Motor neuron (in vitro differentiated cells): ENCODE measurements around the gene E2F1. TPM values are rescaled to one million over a fixed set of nuclear protein-coding genes. Genes with fewer than 3 reads are reported as not detected.
A peak's percentile ranks its signal among the peaks of the same experiment; 100 is the strongest.

Experiments
- ATAC-seq, 8 experiments: fragments of 200-7000 bp; cut with Tn5 transposase; replicated peaks in 6 of 8; 2 replicates each; pipeline ENCODE4 v1.8.0; 2021; ENCODE audit warnings: mild to moderate bottlenecking in 8 of 8, moderate library complexity in 8 of 8
- H3K27ac ChIP-seq, 2 donors: fragments of 250-450 bp; sonication (Bioruptor Pico); 2 replicates each; pipeline ENCODE4 v1.9.0; 2021; ENCODE audit warnings: antibody characterized with exemption in 2 of 2, mild to moderate bottlenecking in 2 of 2, moderate library complexity in 1 of 2
- H3K4me1 ChIP-seq, 2 donors: fragments of 250-450 bp; sonication (Bioruptor Pico); replicated peaks in 1 of 2; 2 replicates each; pipeline ENCODE4 v1.6.1; 2021; ENCODE audit warnings: antibody characterized with exemption in 2 of 2, mild to moderate bottlenecking in 2 of 2, moderate library complexity in 1 of 2
- H3K4me3 ChIP-seq, 5 donors: fragments of 250-450 bp; sonication (Bioruptor Pico); 2 replicates each; pipeline ENCODE4 v1.9.0; 2021; ENCODE audit warnings: antibody characterized with exemption in 5 of 5, mild to moderate bottlenecking in 5 of 5, moderate library complexity in 4 of 5
- whole genome bisulfite sequencing, 10 experiments: fragments of 450-650 bp; shearing (Covaris generic); methylation state at CpG; one replicate each; pipeline ENCODE4 v1.0.0; 2022; 5-methylcytosine and 5-hydroxymethylcytosine counted together
- in situ Hi-C, 9 experiments: fragments of 400-800 bp; cut with MboI; loops; one replicate each; pipeline ENCODE4 v1.15.0; 2021; ENCODE audit warnings: low sequenced_read_pairs in 9 of 9, low pct_unique_long_range_greater_than_20kb in 2 of 9; ENCODE audit not compliant: unreplicated experiment in 9 of 9
- total RNA-seq, 8 experiments: library from RNA; unstranded; fragments of 300-600 nt; gene quantifications; 2 replicates each; pipeline versions ENCODE4 v1.2.3 to v1.2.4, GENCODE V29; 2022

Gene E2F1
- total RNA-seq, 8 experiments from 2014 or later: 0.86 to 31.2 (median 2.2) TPM

DNA sequence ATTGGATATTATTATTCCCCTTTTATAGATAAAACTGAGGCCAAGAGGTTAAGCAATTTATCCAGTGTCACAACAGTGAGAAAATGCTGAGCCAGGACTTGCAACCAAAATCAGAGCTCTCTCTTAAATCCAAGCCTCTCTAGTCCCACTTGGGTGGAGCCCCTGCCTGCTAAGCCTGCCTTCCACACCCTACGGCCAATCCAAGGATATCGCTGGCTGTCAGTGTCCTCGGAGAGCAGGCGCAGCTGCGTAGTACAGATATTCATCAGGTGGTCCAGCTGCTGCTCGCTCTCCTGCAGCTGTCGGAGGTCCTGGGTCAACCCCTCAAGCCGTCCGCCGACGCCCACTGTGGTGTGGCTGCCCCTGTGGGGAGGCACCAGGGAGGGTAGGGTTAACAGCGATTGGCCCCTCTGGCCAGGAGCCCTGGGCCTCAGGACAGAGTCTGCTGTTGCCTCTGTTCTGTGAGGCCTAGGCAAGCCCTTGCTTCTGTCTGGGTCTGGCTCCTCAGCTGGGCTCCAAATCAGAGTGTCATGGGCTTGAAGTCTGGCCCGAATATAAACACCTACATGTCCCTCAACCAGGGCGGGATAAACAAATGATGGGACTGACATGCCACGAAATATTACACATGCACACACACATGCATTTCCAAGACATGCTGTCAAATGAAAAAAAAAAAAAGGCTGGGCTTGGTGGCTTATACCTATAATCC lies 8.0 kb downstream of the E2F1 start:
- no peak overlapping the region for H3K4me3 ChIP-seq
- ATAC-seq: peak in 3 of 8 experiments; percentile 1 to 6 (median 2)
- H3K4me1 ChIP-seq: peaks cover 17 to 20% of the 10 kb centered on the region in 2 donors
- WGBS, 10 experiments: 44 to 100% (median 90%) methylated on average over 1 to 8 of the region's 15 CpGs; no CpG with 5 or more reads in 5 of the 10 experiments
- in situ Hi-C loops: no loop called here
- H3K27ac ChIP-seq: no peak overlapping the region

DNA sequence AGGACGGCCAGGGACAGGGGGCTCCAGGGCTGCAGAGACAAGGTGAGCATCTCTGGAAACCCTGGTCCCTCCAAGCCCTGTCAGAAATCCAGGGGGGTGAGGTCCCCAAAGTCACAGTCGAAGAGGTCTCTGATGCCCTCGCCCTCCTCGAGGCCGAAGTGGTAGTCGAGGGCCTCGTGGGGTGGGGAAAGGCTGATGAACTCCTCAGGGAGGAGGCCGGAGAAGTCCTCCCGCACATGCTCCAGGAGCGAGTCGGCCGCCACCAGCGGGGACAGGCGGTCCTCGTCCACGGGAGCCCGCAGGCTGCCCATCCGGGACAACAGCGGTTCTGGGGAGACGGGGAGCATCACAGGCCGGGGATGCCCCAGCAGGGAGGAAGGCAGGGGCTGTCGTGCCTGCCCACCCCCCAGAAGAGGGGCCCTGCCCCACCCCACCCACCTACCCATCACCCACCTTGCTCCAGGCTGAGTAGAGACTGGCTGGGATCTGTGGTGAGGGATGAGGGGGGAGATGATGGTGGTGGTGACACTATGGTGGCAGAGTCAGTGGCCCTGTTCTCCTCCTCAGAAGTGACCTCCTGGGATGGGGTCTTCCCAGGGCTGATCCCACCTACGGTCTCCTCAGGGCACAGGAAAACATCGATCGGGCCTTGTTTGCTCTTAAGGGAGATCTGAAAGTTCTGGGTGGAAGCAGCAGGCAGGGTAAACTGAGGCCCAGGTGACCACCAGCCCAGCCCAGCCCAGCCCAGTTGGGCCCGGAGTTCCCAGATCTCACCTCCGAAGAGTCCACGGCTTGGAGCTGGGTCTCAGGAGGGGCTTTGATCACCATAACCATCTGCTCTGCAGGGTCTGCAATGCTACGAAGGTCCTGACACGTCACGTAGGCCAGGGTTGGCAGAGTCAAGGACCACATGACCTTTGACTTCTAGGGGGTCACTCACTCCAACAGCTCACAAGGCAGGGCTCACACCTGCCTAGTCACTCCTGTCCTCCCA lies 9.2 kb downstream of the E2F1 start:
- WGBS, 10 experiments: 80 to 100% (median 100%) methylated on average over 1 to 7 of the region's 31 CpGs; no CpG with 5 or more reads in 3 of the 10 experiments
- in situ Hi-C loops: no loop called here
- no peak for ATAC-seq
- H3K27ac ChIP-seq: no peak overlapping the region
- peaks cover 24 to 29% of the 10 kb centered on the region in 2 donors for H3K4me1 ChIP-seq
- no peak overlapping the region for H3K4me3 ChIP-seq

DNA sequence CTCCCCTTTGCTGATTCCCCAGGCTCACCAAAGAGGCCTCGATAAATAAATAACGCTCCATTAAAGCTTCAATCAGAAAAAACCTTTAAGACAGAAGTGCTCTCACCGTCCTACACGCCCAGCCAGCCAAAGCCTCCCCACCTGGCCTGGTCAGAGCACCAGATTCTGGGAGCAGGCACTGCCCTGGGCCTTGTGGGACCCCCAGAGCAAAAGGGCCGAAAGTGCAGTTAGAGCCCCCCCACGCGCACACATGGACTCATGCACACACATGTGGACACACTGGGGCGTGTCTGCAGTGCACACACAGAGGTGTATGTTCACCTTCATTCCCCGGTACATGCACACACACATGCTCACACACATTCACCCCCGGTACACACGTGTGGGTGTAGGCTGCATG lies 10.1 kb downstream of the E2F1 start:
- H3K27ac ChIP-seq: no peak overlapping the region

DNA sequence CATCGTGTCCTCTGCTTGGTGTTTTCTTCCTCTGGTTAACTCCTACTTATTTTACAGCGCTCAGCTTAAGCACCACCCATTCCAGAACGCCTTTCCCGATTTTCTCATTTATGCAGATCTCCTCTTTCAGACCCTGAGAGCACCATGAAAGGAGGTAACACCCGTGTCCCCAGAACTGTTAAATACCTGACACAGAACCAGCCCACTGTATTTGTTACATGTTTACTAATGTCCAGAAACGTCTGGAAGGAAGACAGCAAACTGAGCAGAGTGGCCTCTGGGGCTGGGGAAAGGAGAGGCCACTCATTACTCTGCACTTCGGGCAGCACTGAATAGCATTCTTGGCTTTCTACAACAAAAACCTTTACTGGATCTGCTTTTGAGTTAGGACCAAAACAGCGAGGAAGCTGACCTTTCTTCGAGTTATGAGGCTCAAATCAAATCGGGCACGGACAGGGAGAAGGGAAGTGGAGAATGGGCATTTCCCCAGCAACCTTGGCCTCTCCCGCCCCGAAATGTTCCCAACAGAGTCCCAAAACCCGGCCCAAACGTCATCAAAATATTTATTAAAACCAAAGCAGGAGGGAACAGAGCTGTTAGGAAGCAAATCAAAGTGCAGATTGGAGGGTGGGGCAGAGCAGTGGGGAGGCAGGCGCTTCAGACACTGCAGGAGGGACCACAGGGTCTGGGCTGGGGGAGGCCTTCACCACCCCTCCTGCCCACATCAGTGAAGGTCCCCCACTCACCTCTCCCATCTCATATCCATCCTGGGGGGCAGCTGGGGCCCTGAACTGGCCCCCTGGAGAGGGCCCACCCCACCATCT lies 10.8 kb downstream of the E2F1 start:
- no peak overlapping the region for H3K27ac ChIP-seq
- peak in 3 of 8 experiments; percentile 10 to 25 (median 19) for ATAC-seq
- peak overlapping the region in 2 of 5 donors; percentile 57 to 77 for H3K4me3 ChIP-seq
- in situ Hi-C loops: no loop called here
- 0 to 40% (median 20%) methylated on average over 1 to 14 of the region's 16 CpGs; no CpG with 5 or more reads in 1 of the 10 experiments for WGBS, 10 experiments
- peaks cover 24 to 29% of the 10 kb centered on the region in 2 donors for H3K4me1 ChIP-seq

More for the DNA sequence above, 10.1 kb downstream of the E2F1 start:
- Histone ChIP-seq H3K4me3 (no peak overlapping the region), H3K4me1 (peaks cover 24 to 29% of the 10 kb centered on the region in 2 donors)
- ATAC-seq: no peak
- WGBS, 10 experiments: 73 to 86% methylated on average over 5 to 6 of the region's 11 CpGs; no CpG with 5 or more reads in 8 of the 10 experiments
- in situ Hi-C loops: no loop called here

DNA sequence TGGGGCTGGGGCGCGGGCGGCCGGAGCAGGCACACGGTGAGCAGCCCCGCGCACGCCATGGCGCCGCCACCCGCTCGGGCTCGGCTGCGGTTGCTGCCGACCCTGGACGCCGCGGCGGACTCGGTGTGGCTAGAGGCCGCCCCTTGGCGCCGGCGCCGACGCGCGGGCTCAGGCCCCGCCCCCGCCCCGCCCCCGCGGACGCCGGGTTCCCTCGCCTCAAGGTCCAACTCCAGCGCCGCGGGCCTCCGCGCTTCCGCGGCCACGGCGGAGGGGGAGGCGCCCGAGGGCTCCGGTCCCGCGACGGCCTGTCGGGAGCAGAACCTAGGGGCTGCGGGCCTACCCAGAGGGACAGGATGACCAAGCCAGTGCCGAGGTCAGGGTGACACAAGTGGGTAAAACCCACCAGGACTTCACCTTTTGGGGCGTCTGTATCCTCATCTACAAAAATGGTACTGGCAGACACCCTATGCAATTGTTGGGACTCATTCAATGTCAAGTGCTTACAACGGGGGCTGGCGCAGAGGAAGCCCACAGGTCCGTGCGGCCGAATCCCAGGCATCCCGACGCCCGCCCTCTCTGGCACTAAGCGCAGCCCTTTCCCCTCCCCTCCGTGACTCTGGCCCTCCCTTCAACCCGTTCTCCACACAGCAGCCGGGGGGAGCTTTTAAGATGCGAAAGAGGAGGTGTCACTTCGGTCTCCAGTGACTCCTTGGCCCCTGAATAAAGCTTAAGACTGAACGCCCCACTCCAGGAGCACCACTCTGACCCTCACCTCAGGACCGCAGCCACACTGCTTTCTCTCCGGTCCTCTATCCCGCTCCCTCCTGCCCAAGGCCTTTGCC lies 11.7 kb downstream of the E2F1 start, which contains the start of gene NECAB3:
Gene NECAB3 (minus strand): TSS at position 135 of the 842 bp plus-strand sequence. CDS start 76 bp downstream, at position 59.
- ATAC-seq: peak; percentile 77 to 93 (median 87)
- in situ Hi-C loops: no loop called here
- H3K27ac ChIP-seq: peak within 1 kb of the TSS in 1 of 2 donors; percentile 67
- peaks cover 24 to 29% of the 10 kb centered on the region in 2 donors for H3K4me1 ChIP-seq
- WGBS, 10 experiments: 0 to 40% (median 15%) methylated on average over 1 to 9 of the region's 73 CpGs; no CpG with 5 or more reads in 3 of the 10 experiments
- peak within 1 kb of the TSS; percentile 45 to 83 (median 57) for H3K4me3 ChIP-seq

DNA sequence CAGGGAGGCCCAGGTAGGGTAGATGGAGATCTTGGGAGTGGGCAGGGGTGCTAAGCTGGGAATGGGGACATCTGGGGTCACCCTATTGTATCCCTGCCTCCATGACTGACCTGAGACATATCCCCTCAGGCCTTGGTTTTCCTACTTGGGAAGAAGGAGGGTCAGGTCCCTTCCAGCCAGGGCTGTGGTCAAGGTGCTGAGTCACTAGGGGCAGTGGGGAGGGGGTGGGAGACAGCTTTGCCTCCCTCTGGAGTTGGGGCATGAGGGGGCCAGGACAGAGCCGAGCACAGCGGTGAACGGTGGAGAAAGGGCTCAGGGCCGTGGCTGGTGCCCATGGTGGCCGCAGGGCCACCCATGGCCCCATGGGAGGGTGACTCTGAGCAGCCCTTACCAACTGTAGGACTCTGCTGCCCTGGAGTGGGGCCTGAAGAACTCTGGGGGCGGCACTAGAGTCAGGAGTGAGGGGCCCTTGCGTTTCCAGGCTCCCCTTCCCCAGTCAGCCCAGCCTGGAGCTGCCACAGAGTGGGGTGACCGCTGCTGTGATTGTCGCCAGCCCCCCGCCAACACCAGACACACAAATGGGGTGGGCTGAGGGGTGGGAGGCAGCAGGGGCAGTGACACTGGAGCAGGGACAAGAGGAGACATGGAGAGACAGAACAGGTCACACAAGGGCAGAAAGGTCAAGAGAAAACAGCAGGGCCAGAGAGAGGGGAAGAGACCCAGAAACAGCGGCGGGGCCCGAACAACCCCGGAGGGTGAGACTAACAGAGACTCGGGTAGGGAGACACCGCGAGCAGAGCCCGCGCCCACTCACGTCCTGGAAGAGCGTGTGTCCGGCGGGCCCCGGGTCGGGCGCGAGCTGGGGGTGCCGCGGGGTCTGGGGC lies 12.5 kb downstream of the E2F1 start:
- in situ Hi-C loops: no loop called here
- 37% methylated on average over 3 of the region's 29 CpGs; no CpG with 5 or more reads in 9 of the 10 experiments for WGBS, 10 experiments
- Histone ChIP-seq H3K4me3 (peak overlapping the region; percentile 45 to 83 (median 57)), H3K27ac (peak overlapping the region in 1 of 2 donors; percentile 67), H3K4me1 (peaks cover 24 to 29% of the 10 kb centered on the region in 2 donors)
- ATAC-seq: peak; percentile 1 to 46 (median 7)

DNA sequence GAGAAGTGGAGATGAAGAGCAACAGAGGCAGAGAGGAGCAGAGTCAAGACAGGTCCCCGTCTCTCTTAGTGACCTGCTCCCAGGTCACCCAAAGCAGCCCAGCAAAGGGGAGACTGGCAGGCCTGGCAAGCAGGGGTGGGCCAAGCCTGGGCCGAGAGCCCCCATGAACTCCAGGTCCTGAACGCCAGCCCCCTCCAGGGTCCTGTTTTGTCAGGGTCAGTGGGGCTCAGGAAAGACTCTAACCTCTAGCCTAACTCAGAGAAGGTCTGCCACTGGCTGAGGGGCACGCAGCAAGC lies 13.1 kb downstream of the E2F1 start:
- ATAC-seq: no peak
- WGBS, 10 experiments: 60 to 100% methylated on average over 1 of the region's 4 CpGs; no CpG with 5 or more reads in 8 of the 10 experiments
- Histone ChIP-seq H3K4me1 (peaks cover 24 to 30% of the 10 kb centered on the region in 2 donors), H3K27ac (no peak overlapping the region), H3K4me3 (peak overlapping the region in 4 of 5 donors; percentile 45 to 83 (median 67))
- in situ Hi-C loops: no loop called here

DNA sequence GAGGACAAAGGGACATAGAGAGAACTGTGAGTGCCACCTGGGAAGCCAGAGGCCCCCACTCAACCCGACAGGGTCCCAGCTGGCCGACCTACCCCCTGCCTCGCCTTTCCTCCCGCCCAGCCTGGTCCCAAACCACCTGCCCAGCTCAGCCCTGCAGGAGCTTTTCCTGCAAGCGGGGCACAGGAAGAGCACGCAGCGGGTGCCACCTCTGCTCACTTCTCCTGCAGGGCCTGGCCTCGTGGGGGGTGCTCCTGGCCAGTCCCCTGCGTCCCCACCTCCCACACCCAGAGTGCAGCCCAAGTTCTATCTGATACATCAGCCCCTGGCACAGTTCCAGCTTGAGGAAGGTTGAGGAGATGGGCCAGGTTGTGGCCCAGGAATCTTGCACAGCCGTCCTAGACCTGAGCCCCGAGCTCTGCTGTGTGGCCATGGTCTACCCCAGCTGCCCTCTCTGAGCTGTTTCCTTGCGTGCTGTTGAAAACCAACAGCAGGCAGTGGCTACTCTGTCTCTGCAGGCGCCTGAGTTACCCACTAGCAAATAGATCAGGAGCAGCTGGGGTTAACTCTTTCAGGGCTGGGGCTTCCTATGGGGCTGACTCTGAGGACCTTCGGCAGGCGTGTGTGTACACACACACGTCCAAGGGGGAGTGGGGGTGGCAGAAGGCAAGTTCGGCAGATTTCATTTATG lies 13.6 kb downstream of the E2F1 start:
- in situ Hi-C loops: no loop called here
- no peak for ATAC-seq
- WGBS, 10 experiments: 0 to 89% (median 60%) methylated on average over 1 to 8 of the region's 17 CpGs; no CpG with 5 or more reads in 3 of the 10 experiments
- peak overlapping the region in 3 of 5 donors; percentile 57 to 83 (median 77) for H3K4me3 ChIP-seq
- no peak overlapping the region for H3K27ac ChIP-seq
- peaks cover 24 to 31% of the 10 kb centered on the region in 2 donors for H3K4me1 ChIP-seq

DNA sequence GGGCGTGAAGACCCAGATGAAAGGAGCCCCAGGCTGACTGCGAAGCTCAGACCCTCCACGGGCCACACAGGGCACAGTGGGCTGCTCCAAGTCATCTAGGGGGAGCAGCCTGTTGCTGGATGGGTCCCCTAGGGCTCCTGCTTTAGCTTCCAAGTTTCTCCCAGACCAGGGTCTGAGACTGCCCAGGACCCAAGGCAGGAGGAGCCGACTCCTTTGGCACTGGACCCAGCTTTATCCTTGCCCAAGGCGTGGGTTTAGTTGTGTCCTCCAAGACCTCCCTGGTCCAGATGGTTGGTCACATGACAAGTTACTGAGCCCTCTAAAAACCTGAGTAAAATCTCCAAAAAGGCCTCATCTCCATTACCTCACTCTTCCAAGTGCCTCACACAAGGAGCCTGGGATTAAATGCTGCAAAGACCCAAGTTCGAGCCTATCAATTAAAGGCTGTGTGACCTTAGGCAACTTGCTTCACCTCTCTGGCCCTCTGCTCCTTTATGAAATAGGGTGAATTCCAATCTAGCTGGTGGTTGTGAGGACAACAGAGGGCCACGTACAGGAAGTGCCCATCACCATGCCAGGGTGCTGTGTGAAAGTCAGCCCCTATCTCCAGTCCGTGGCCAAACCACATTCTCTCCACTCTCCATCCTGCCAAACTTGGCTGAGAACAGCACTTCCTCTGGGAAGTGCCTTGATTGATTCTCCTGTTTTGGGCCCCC lies 14.5 kb downstream of the E2F1 start:
- H3K4me3 ChIP-seq: no peak overlapping the region
- no peak for ATAC-seq
- WGBS, 10 experiments: 33 to 100% (median 91%) methylated on average over 1 to 4 of the region's 8 CpGs; no CpG with 5 or more reads in 2 of the 10 experiments
- H3K4me1 ChIP-seq: peaks cover 24 to 35% of the 10 kb centered on the region in 2 donors
- H3K27ac ChIP-seq: no peak overlapping the region
- in situ Hi-C loops: no loop called here
